ENCODE measurements around the gene UBE3D. TPM values are rescaled to one million over a fixed set of nuclear protein-coding genes. Genes with fewer than 3 reads are reported as not detected.
A peak's percentile ranks its signal among the peaks of the same experiment; 100 is the strongest.

Gene UBE3D
- total and polyA plus RNA-seq, 4 donors: 2.8 to 21.2 (median 6.5) TPM

GRCh38 chr6:82891076-82891475 is 174.6 kb downstream of the UBE3D start:
- DNase-seq: peak in 2 of 3 donors; percentile 13 to 37
- Histone ChIP-seq H3K36me3 (ENCODE audit: control insufficient read depth in 4 of 4, insufficient read depth in 4 of 4, low read length in 4 of 4) (peaks cover 0 to 3% (median under 1%) of the 10 kb centered on the region in 4 donors), H3K27me3 (ENCODE audit: control insufficient read depth in 3 of 3, insufficient read depth in 3 of 3, low read length in 2 of 3) (no peaks in the 10 kb centered on the region), H3K9me3 (ENCODE audit: control insufficient read depth in 4 of 4, insufficient read depth in 3 of 4, low read length in 3 of 4) (no peaks in the 10 kb centered on the region), H3K27ac (ENCODE audit: low read depth in 1 of 2, low read length in 1 of 2) (no peak overlapping the region), H3K4me1 (ENCODE audit: control insufficient read depth in 5 of 5, insufficient read depth in 5 of 5, low read length in 5 of 5) (no peaks in the 10 kb centered on the region), H3K4me3 (no peak overlapping the region), H3K9ac (ENCODE audit: insufficient read depth in 1 of 2, low read length in 2 of 2) (no peak overlapping the region)
- no peak for TF ChIP-seq CTCF (IDR thresholded peaks at IDR 0.05; ENCODE audit: control extremely low read depth, extremely low read depth)
- ATAC-seq (ENCODE audit: insufficient read depth, low FRiP score): no peak

- DNase-seq (no peak), ATAC-seq (ENCODE audit: insufficient read depth, low FRiP score) (no peak)
- Histone ChIP-seq H3K9me3 (ENCODE audit: control insufficient read depth in 4 of 4, insufficient read depth in 3 of 4, low read length in 3 of 4) (no peaks in the 10 kb centered on the region), H3K4me1 (ENCODE audit: control insufficient read depth in 5 of 5, insufficient read depth in 5 of 5, low read length in 5 of 5) (no peaks in the 10 kb centered on the region), H3K27ac (ENCODE audit: low read depth in 1 of 2, low read length in 1 of 2) (no peak overlapping the region), H3K9ac (ENCODE audit: insufficient read depth in 1 of 2, low read length in 2 of 2) (no peak overlapping the region), H3K4me3 (no peak overlapping the region), H3K36me3 (ENCODE audit: control insufficient read depth in 4 of 4, insufficient read depth in 4 of 4, low read length in 4 of 4) (peaks cover 0 to 3% (median under 1%) of the 10 kb centered on the region in 4 donors), H3K27me3 (ENCODE audit: control insufficient read depth in 3 of 3, insufficient read depth in 3 of 3, low read length in 2 of 3) (no peaks in the 10 kb centered on the region)
- WGBS, 2 donors: 76 to 94% methylated on average over 1 of the region's 1 CpG
- TF ChIP-seq CTCF (IDR thresholded peaks at IDR 0.05; ENCODE audit: control extremely low read depth, extremely low read depth): no peak
Observed at GRCh38 chr6:82890240-82890639, 175.4 kb downstream of the UBE3D start.

- Histone ChIP-seq H3K4me1 (ENCODE audit: control insufficient read depth in 5 of 5, insufficient read depth in 5 of 5, low read length in 5 of 5) (no peaks in the 10 kb centered on the region), H3K9ac (ENCODE audit: insufficient read depth in 1 of 2, low read length in 2 of 2) (no peak overlapping the region), H3K27ac (ENCODE audit: low read depth in 1 of 2, low read length in 1 of 2) (no peak overlapping the region), H3K27me3 (ENCODE audit: control insufficient read depth in 3 of 3, insufficient read depth in 3 of 3, low read length in 2 of 3) (no peaks in the 10 kb centered on the region), H3K9me3 (ENCODE audit: control insufficient read depth in 4 of 4, insufficient read depth in 3 of 4, low read length in 3 of 4) (no peaks in the 10 kb centered on the region), H3K36me3 (ENCODE audit: control insufficient read depth in 4 of 4, insufficient read depth in 4 of 4, low read length in 4 of 4) (peaks cover 0 to 3% (median 0%) of the 10 kb centered on the region in 4 donors), H3K4me3 (no peak overlapping the region)
- ATAC-seq (ENCODE audit: insufficient read depth, low FRiP score): no peak
- no peak for TF ChIP-seq CTCF (IDR thresholded peaks at IDR 0.05; ENCODE audit: control extremely low read depth, extremely low read depth)
- WGBS, 2 donors: 90 to 97% methylated on average over 5 of the region's 5 CpGs
- DNase-seq: no peak
Observed at GRCh38 chr6:82889143-82889542, 176.5 kb downstream of the UBE3D start.

- Histone ChIP-seq H3K27me3 (ENCODE audit: control insufficient read depth in 3 of 3, insufficient read depth in 3 of 3, low read length in 2 of 3) (no peaks in the 10 kb centered on the region), H3K27ac (ENCODE audit: low read depth in 1 of 2, low read length in 1 of 2) (no peak overlapping the region), H3K4me3 (no peak overlapping the region), H3K9me3 (ENCODE audit: control insufficient read depth in 4 of 4, insufficient read depth in 3 of 4, low read length in 3 of 4) (no peaks in the 10 kb centered on the region), H3K9ac (ENCODE audit: insufficient read depth in 1 of 2, low read length in 2 of 2) (no peak overlapping the region), H3K4me1 (ENCODE audit: control insufficient read depth in 5 of 5, insufficient read depth in 5 of 5, low read length in 5 of 5) (no peaks in the 10 kb centered on the region), H3K36me3 (ENCODE audit: control insufficient read depth in 4 of 4, insufficient read depth in 4 of 4, low read length in 4 of 4) (no peaks in the 10 kb centered on the region)
- TF ChIP-seq CTCF (IDR thresholded peaks at IDR 0.05; ENCODE audit: control extremely low read depth, extremely low read depth): no peak
- WGBS, 2 donors: 24 to 47% methylated on average over 2 of the region's 2 CpGs
- no peak for ATAC-seq (ENCODE audit: insufficient read depth, low FRiP score)
- DNase-seq: no peak
Observed at GRCh38 chr6:82882363-82883023, 183.1 kb downstream of the UBE3D start.

Data from lung (tissue), 12 donors.